DMS 273 treated with DMSO at 0.1 percent for 48 hours (cell line): ENCODE data around the gene ARID4A.
A peak's percentile ranks its signal among the peaks of the same experiment; 100 is the strongest.
"Not testable (repeated sequence)": the region's sequence is repeated elsewhere in the genome, so short reads cannot be mapped to it uniquely, and the experiment has no call there.

Experiments
- DNase-seq: peaks from one replicate; lab custom pipeline; 2025; lab: John Stamatoyannopoulos, UW

The ARID4A gene

DNA sequence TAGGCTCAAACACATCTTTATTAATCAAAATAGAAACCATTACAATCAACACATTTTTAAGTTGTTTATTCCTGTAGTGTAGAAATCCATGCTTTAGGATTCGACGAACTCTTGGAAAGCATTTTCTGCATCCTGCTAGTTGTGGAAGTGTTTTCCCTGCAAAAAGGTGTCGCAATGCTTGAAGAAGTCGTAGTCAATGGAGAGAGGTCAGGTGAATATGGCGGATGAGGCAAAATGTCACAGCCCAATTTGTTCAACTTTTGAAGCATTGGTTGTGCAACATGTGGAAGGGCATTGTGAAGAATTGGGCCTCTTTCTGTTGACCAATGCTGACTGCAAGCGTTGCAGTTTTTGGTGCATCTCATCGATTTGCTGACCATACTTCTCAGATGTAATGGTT lies 4.2 kb upstream of the ARID4A start:
- DNase-seq = no peak

DNA sequence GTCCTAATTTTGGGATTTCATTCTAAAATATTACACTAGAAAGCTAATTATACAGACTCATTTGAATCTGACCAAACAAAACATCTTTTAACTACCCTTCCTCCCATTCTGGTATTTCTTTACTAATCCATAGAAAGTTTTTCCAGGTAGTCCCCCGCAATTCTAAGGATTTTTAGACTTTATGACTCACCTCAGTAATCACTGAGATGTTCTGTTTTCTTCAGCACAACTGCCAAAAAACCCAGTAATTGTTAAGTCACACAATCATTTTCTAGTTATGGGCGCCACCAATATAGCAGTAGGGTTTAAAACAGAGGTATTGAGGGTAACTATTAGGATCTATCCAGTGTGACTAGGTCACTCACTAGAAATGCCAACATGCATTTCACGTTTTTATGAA lies 1.6 kb upstream of the ARID4A start:
- DNase-seq = no peak

DNA sequence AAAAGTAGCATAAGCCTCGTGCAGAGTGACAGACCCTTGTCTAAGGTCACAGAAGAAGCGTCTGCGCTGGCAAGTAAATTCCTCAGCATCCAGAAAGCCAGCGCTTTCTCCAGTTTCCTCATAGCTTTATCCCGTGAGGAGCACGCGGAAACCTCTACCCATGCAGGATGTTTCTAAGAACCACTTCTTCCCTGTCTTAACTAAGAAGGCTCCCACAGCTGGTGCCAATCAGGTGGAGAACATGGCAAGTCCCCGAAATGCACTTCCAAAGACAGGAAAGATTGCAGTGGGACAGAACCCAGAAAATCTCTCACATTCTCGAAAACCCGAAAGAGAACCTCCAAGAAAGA lies 968 bp upstream of the ARID4A start:
- peak; percentile 49 for DNase-seq

DNA sequence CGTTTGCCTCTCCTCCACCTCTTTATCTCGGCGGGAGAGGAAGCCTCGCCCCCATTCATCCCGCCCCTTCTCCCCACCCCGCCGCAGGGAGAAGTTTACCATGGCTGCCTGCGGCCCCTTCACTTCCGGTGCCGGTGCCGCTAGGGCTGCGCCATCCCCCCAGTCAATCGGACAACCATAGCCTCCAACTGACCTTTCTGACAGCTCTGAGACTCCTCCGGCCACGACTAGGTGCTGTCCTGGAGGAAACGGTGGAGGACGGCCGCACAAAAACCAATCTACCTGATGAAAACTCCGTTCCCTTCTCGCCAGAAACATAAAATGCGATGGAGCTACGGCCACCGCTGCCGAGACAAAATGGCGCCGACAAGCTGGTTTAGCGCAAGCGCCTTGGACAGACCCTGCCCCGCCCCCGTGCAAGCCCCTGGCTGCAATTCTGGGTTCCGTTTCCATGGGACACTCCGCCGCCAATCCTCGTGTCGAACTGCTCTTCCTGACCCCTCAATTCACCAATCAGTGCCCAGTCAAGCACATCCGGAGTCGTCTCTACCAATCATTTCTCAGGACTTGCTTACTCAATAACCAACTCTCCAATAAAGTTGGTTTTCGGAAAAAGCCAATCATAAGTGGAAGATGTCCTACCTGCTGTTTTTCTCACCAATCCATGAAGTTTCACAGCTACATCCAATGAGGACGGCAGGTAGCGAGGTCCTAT lies 436 bp upstream of the ARID4A start:
- peak; percentile 100 for DNase-seq

DNA sequence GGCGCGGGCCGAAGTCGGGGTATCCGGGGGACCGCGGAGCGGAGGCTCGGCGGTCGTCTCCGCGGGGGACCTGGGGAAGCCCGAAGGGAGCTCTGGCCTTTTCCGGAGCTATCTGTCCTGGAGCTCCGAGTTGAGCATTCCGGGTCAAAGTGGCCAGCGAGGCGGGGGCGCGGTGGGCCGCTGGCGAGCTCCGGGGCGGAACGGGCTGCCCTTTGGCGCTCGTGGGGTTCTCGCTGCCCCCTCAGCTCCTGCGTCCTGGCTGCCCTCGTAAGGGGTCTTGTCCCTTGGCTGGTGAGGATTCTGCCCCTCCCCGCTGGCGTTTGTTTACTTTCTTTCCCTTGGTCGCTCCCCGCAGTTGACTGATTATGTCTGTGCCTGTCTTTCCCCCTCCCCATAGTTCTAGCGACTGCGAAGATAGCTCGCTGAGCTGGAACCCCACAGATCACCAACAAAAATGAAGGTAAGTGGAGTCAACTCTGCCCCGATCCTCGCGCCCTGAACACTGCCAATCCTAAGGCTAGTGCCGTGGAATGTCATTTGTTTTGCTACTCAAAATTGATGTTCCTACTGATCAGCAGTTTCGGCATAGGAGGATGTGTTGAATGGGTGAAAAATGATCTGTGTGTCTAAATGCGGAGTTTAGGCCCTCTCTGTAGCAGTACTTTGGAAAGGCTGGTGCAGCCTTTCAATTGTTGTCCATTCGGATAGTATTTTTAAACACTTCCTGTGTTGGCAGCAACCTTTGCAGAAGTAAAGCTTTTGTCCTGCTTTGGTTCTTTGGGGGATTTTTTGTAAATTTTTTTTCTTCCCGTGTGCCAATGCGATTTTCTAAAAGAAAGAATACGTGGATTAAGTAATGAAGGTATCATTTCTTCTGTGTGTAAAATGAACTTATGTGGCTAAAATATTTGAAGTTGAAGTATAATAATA lies 1.3 kb downstream of the ARID4A start:
- DNase-seq = no peak

DNA sequence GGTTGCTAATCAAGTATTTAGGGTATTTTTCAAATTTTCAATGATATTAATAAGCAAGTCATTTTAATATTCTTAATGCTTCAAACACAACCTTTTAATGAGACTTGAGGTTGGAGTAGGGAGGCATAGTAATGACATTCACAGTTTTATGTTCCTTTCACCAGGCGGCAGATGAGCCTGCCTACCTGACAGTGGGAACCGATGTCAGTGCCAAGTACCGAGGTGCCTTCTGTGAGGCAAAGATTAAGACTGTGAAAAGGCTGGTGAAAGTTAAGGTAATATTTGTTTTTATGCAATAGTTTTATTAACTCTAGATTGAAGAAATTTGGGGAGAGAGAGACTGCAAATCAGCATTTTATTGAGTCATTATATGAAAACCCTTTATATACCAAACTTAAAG lies 3.1 kb downstream of the ARID4A start:
- DNase-seq = no peak

DNA sequence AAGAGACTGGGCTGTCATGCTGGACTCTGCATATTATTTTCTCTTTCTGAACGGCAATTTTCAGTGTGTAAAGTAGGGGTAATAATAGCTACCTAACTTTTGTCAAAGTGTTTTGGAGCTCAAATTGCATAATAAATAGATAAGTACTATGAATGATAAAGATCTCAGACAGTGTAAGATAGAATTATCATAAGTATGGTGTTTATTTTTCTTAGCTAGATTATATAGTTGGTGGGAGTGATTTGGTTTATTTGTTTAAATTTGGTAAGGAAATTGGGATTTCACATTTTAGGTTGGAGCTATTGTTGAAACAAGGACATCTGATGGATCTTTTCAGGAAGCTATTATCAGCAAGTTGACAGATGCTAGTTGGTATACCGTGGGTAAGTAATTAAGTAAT lies 7.4 kb downstream of the ARID4A start:
- peak; percentile 1 for DNase-seq

DNA sequence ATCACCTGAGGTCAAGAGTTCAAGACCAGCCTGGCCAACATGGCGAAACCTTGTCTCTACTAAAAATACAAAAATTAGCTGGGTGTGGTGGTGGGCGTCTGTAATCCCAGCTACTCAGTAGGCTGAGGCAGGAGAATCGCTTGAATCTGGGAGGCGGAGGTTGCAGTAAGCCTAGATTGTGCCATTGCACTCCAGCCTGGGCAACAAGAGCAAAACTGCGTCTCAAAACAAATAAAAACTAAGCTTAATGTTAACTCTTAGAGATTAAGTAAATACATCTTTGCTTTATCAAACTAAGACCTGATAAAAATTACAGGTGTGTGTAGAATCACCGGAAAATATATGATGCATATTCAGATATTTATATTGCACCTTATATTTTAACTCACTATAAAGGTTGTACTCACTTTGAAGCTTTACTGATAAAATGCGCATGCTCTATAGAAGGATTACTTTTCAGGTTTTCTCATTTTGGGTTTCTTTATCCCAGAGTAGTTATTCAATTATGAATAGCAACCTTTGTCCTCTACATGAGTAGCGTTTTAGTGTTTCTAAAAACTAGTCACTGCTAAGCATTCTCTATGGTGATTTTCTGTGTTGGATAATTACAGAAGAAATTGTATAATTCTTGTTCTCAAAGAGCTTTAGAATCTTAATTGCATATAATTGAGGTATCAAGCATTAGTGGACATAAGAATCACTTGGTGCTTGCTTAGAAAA lies 9.4 kb downstream of the ARID4A start:
- no peak for DNase-seq

DNA sequence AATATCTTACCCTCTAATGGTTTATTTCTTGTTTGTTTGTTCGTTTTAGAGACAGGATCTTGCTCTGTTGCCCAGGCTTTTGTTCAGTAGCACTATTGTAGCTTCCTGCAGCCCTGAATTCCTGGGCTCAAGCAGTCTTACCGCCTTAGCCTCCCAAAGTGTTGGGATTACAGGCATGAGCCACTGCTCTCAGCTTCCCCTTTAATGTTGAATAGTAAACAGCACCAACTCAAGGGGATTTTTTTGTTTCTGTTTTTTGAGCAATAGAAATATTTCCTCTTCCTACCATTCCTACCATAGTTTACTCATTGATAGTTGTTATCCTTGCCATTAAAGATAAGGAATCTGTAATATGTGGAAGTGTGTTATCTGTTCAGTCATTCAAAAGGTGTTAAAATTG lies 10.7 kb downstream of the ARID4A start:
- DNase-seq = no peak

DNA sequence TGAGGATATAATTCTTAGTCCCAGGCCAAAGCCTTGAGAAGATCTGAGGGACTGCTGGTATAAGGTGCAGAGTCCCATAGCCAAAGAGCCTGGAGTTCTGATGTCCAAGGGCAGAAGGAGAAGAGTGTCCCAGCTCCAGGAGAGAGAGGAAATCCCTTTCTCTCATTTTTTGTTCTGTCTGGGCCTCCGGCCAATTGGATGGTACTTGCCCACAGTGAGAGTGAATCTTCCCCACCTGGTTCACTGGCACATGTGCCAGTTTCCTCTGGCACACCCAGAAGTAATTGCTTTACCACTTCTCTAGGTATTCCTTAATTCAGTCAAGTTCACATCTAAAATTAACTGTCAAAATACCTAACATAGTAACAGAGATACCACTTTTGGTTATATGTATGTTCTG lies 15.3 kb downstream of the ARID4A start:
- no peak for DNase-seq

DNA sequence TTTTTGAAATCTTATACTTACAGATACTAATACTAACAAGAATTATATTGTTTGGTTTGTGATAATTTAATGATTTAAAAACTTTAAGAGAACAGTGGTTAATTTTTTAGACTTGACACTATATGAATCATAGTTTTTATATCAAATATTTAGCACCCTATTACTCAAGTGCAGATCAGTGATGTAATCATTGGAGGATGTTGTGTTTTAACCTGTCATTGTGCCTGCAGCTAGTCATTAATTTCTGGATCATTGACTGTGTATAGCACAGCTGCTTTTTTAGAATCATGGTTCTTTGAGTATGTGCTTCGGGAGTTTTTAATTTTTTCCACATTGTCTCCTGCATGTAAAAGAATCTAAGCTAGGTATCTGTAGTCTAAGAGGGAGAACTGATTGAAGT lies 17.3 kb downstream of the ARID4A start:
- no peak for DNase-seq

DNA sequence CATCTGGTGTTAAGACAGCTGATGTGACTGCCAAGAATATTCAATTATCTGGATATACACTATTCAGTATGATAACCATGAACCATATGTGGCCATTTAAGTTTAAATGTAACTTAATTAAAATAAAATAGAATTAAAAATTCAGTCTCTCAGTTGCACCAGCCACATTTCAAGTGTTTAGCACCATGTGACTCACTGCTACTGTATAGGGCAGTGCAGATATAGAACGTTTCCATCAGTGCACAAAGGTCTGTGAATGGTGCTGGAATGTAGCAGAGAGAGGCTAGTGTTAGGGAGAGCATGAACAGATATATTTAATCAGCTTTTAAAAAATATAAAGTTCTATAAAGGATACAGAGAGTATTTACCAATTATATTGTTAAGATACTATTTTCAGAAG lies 28.7 kb downstream of the ARID4A start:
- DNase-seq = no peak

DNA sequence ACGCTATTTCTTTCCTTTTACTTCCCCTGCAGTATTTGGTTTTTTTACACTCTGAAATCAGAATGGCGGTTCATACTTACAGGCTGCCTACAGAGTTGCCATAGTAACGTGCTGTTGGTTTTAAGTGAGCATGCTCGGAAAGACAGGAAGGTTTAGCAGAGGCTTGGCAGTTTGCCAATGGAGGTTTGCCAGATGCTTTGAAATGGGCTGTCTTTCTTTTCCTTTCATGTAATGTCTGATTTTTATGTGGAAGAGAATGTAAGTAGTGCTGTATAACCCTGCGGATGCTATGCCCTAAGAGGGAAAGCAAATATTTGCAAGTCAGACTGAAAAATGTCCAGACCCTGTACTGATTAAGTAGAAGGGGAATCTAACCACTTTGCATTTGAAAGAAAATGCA lies 32.8 kb downstream of the ARID4A start:
- DNase-seq = peak; percentile 98

DNA sequence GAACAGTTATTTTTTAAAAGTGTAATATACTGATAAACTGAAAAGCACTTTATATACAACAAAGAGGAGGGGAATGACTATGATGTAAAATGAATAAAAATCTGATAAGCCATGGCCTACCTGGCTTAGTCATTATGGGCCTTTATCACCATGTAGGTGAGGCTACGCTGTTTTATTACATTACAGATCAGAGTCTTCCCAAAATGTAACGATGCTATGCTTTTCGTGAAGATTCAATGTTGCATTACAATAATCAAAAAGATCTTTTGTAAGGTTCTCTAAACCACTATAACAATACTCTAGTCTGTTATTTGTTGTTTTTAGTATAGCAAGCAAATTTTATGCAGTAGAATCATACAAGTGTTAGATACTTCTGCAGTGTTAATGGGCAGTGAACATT lies 34.2 kb downstream of the ARID4A start:
- DNase-seq = no peak

DNA sequence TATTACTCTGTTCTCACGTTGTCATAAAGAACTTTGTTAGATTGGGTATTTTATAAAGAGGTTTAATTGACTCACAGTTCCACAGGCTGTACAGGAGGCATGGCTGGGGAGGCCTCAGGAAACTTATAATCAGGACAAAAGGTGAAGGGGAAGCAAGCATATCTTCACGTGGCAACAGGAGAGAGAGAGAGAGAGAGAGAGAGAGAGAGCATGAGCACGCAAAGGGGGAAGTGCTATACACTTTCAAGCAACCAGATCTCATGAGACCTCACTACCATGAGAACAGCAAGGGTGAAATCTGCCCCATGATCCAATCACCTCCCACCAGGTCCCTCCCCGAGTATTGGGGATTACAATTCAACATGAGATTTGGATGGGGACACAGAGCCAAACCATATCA lies 41.3 kb downstream of the ARID4A start:
- not testable (repeated sequence) for DNase-seq

DNA sequence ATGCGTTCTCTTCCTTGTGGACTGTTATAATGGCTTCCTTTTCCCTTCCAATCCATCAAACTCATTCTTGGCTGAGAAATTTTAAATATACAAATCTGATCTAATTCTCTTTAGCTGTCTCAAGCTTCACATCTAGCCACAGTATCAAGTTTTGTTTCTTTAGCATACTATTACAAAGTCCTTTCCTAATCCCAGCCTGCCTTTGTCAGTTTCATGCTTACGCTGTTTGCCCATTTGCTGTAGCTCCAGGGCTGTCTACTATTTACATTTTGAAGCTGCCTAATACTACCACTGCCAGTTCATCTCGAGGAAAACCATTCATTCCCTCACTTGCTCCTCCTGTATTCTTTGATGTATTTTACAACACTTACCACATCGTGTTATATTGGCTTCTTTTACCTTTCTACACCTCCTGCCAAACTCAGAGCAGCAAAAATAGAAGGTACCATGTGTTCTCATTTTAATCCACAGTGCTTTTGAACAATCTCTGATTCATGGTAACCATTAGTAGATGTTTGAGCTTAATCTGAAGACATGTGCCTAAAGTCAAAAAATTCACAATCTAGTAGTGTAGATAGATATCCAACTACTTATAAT lies 42.9 kb downstream of the ARID4A start:
- DNase-seq = no peak

DNA sequence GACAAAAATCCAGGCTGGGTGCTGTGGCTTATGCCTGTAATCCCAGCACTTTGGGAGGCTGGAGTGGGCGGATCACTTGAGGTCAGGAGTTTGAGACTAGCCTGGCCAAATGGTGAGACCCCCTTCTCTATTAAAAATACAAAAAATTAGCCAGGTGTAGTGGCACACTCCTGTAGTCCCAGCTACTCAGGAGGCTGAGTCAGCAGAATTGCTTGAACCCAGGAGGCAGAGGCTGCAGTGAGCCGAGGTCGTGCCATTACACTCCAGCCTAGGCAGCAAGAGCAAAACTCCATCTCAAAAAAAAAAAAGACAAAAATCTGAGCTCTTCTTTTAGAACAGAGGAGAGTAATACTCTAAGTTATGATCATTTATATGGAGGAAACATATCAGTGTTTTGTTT lies 45.2 kb downstream of the ARID4A start:
- DNase-seq = not testable (repeated sequence)

DNA sequence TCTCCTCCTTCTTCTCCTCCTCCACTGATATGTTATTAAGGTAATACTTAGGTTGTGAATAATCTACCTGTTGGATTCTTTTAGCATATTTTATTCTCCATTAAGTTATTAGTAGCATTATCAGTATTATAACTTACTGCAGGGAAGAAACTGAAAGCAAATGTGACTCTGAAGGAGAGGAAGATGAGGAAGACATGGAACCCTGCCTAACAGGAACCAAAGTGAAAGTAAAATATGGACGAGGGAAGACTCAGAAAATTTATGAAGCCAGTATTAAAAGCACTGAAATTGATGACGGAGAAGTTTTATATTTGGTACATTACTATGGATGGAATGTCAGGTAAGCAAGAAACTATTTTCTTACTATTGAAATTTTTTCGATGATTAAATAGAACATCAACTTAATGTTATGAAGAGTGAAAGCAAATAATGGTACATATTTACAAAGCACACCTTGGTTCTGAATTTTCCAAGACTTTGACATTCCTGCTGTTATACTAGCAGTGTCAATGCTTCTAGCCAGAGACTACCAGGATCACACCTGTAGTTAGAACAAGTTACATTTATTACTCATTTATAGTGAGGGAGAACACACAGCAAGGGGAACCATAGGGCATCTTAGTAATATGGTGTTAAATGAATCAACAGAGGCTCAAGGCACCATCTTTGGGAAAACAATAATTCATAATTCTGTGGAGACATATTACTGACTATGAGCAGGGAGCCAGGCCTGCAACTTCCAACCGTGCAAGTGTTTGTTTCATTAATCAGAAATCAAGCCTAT lies 55.4 kb downstream of the ARID4A start:
- DNase-seq = no peak

DNA sequence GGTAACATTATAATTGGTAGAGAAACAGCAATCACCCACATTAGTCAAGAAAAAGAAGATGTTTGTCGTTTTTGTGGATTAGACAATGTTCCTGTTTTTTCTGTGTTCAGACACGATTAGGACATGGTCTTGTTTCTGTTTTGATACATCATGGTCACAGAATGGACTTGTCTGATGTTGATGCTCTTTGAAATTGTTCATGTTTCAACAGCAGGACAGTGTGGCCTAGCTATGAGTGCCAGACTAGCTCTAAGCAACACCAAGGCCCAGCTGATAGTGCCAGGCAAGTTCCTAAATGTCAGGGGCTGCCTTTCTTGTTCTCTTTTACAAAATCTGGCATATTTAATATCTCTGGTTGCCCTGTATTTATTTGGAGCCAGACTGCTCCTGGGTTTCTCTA lies 56.5 kb downstream of the ARID4A start:
- no peak for DNase-seq

DNA sequence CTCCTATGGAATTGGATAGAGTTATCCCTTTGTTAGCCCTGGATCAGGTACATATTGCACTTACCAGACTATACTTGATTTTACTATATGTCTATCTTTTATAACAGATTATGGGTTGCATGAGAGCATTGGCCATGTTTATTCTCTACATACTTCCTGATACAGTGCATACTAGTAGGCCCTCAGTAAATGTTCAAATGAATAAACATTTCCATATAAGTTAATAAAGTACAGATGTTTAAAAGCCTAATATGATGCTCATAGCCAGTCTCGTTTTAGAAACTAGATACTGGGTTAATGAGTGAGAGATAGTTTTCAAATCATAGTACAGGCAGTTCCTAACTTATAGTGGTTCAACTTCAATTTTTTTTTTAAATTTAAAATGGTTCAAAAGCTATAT lies 57.9 kb downstream of the ARID4A start:
- DNase-seq = no peak

DNA sequence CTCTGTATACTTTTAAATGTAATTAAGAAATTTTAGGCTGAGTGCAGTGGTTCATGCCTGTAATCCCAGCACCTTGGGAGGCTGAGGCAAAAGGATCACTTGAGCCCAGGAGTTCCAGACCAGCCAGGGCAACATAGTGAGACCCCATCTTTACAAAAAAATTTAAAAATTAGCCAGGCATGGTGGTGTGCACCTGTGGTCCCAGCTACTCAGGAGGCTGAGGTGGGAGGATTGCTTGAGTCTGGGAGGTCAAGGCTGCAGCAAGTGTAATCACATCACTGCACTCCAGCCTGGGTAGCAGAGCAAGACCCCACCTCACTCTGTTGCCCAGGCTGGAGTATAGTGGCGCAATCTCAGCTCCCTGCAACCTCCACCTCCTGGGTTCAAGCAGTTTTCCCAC lies 63.9 kb downstream of the ARID4A start:
- not testable (repeated sequence) for DNase-seq
